Measurements from ENCODE around the gene CEP95.

Gene CEP95

GRCh38 chr17:64488301-64488700 lies 18.5 kb upstream of the CEP95 start:
- TF ChIP-seq GATA3 (IDR thresholded peaks at IDR 0.05; ENCODE audit: low read depth, low read length) (no peak), GATA2 (IDR thresholded peaks at IDR 0.05; ENCODE audit: low read depth, low read length) (no peak)

GRCh38 chr17:64491034-64491860 lies 15.5 kb upstream of the CEP95 start:
- no peak for TF ChIP-seq GATA3 (IDR thresholded peaks at IDR 0.05; ENCODE audit: low read depth, low read length)
- TF ChIP-seq GATA2 (IDR thresholded peaks at IDR 0.05; ENCODE audit: low read depth, low read length), result no peak

- TF ChIP-seq GATA3 (IDR thresholded peaks at IDR 0.05; ENCODE audit: low read depth, low read length) (no peak), GATA2 (IDR thresholded peaks at IDR 0.05; ENCODE audit: low read depth, low read length) (no peak)
These were observed 14.8 kb upstream of the CEP95 start for GRCh38 chr17:64491994-64492393.

- no peak for TF ChIP-seq GATA2 (IDR thresholded peaks at IDR 0.05; ENCODE audit: low read depth, low read length)
- TF ChIP-seq GATA3 (IDR thresholded peaks at IDR 0.05; ENCODE audit: low read depth, low read length), result no peak
These were observed 14.2 kb upstream of the CEP95 start for GRCh38 chr17:64492481-64493109.

GRCh38 chr17:64494121-64494520 lies 12.7 kb upstream of the CEP95 start:
- TF ChIP-seq GATA3 (IDR thresholded peaks at IDR 0.05; ENCODE audit: low read depth, low read length), result no peak
- TF ChIP-seq GATA2 (IDR thresholded peaks at IDR 0.05; ENCODE audit: low read depth, low read length), result no peak

GRCh38 chr17:64496348-64496785 lies 10.4 kb upstream of the CEP95 start:
- no peak for TF ChIP-seq GATA3 (IDR thresholded peaks at IDR 0.05; ENCODE audit: low read depth, low read length)
- no peak for TF ChIP-seq GATA2 (IDR thresholded peaks at IDR 0.05; ENCODE audit: low read depth, low read length)

- TF ChIP-seq GATA2 (IDR thresholded peaks at IDR 0.05; ENCODE audit: low read depth, low read length) (no peak), GATA3 (IDR thresholded peaks at IDR 0.05; ENCODE audit: low read depth, low read length) (no peak)
These were observed 9.8 kb upstream of the CEP95 start, which contains the start of gene POLG2 for GRCh38 chr17:64496786-64497564. Gene POLG2 (minus strand): TSS chr17:64497054. CDS start chr17:64496968, 86 bp downstream.

GRCh38 chr17:64497565-64498035 lies 9.2 kb upstream of the CEP95 start:
- TF ChIP-seq GATA3 (IDR thresholded peaks at IDR 0.05; ENCODE audit: low read depth, low read length) (no peak), GATA2 (IDR thresholded peaks at IDR 0.05; ENCODE audit: low read depth, low read length) (no peak)

- TF ChIP-seq GATA3 (IDR thresholded peaks at IDR 0.05; ENCODE audit: low read depth, low read length) (no peak), GATA2 (IDR thresholded peaks at IDR 0.05; ENCODE audit: low read depth, low read length) (no peak)
These were observed 8.2 kb upstream of the CEP95 start for GRCh38 chr17:64498308-64499203.

- TF ChIP-seq GATA3 (IDR thresholded peaks at IDR 0.05; ENCODE audit: low read depth, low read length) (no peak), GATA2 (IDR thresholded peaks at IDR 0.05; ENCODE audit: low read depth, low read length) (no peak)
These were observed 6.8 kb upstream of the CEP95 start for GRCh38 chr17:64499805-64500486.

- TF ChIP-seq GATA2 (IDR thresholded peaks at IDR 0.05; ENCODE audit: low read depth, low read length) (no peak), GATA3 (IDR thresholded peaks at IDR 0.05; ENCODE audit: low read depth, low read length) (no peak)
These were observed 6.3 kb upstream of the CEP95 start for GRCh38 chr17:64500487-64500859.

GRCh38 chr17:64500862-64501765 lies 5.7 kb upstream of the CEP95 start:
- no peak for TF ChIP-seq GATA2 (IDR thresholded peaks at IDR 0.05; ENCODE audit: low read depth, low read length)
- no peak for TF ChIP-seq GATA3 (IDR thresholded peaks at IDR 0.05; ENCODE audit: low read depth, low read length)
